ENCODE results near the gene BANP. TPM values are rescaled to one million over a fixed set of nuclear protein-coding genes. Genes with fewer than 3 reads are reported as not detected.

Gene BANP
- total and polyA plus RNA-seq, 2 experiments from 2014 or later: 22.8 to 23.8 TPM

DNA sequence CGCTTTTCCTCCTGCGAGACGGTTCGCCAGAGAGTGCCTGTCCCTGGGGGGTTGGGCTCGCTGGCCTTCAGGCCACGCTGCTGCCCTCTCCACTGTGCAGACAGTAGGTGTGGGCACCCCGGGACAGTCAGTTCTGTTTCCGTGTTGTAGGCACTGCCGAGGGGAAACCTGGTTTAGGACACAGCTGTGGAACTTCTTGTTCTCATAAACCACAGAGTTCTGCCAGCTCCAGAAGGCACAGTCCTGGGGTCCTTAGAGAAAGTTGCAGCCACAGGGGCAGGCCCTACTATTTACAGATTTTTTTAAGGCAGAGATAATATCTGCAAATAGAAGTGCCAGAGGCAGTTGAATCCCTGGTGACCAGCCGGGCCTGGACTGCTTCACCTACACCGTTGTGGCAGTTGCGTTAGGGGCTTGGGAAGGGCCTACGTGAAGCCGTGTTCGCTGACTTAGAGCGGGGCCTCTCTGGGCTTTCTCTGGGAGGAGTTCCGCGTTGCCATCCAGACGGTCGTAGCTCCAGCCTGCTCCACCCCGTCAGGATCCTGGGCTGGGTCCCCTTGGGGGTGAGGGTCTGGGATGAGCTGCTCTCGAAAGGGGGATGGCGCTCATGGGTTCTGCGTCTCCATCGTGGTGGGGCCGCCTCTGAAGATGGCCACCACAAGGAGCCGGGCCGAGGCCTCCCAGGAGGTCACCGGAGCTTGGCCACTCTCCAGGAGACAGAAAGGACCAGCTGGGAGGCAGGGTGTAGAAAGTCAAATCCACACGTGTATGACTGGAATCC, 126.3 kb downstream of the BANP start:
- TF ChIP-seq, protein P1, sequence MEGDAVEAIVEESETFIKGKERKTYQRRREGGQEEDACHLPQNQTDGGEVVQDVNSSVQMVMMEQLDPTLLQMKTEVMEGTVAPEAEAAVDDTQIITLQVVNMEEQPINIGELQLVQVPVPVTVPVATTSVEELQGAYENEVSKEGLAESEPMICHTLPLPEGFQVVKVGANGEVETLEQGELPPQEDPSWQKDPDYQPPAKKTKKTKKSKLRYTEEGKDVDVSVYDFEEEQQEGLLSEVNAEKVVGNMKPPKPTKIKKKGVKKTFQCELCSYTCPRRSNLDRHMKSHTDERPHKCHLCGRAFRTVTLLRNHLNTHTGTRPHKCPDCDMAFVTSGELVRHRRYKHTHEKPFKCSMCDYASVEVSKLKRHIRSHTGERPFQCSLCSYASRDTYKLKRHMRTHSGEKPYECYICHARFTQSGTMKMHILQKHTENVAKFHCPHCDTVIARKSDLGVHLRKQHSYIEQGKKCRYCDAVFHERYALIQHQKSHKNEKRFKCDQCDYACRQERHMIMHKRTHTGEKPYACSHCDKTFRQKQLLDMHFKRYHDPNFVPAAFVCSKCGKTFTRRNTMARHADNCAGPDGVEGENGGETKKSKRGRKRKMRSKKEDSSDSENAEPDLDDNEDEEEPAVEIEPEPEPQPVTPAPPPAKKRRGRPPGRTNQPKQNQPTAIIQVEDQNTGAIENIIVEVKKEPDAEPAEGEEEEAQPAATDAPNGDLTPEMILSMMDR (IDR thresholded peaks at IDR 0.05; ENCODE audit: poor library complexity): no peak
- no peak for TF ChIP-seq EZH2 (IDR thresholded peaks at IDR 0.05; ENCODE audit: borderline replicate concordance)
- TF ChIP-seq EZH2phosphoT487 (IDR thresholded peaks at IDR 0.05; ENCODE audit: low read depth, severe bottlenecking, unreplicated experiment): no peak
- no peaks in the 10 kb centered on the region for H3K79me2 ChIP-seq
- no peak overlapping the region for H3K27ac ChIP-seq
- H2AFZ ChIP-seq: no peak overlapping the region
- no peaks in the 10 kb centered on the region for H3K36me3 ChIP-seq (replicated peaks; ENCODE audit: insufficient read depth, low read depth)
- no peaks in the 10 kb centered on the region for H3K9me2 ChIP-seq (replicated peaks; ENCODE audit: insufficient read depth)
- WGBS (ENCODE audit: low lambda C conversion rate, missing lambda C conversion rate): 83% methylated on average over 29 of the region's 30 CpGs
- H3K27me3 ChIP-seq: no peaks in the 10 kb centered on the region
- DNase-seq (ENCODE audit: low spot score): no peak
- H3K4me1 ChIP-seq (ENCODE audit: insufficient read depth): no peaks in the 10 kb centered on the region
- H3K9me3 ChIP-seq (ENCODE audit: low read depth): no peaks in the 10 kb centered on the region
- H3K4me2 ChIP-seq: no peak overlapping the region
- H4K20me1 ChIP-seq (ENCODE audit: insufficient read depth, poor library complexity, severe bottlenecking): no peaks in the 10 kb centered on the region
- no peak overlapping the region for H3K4me3 ChIP-seq

DNA sequence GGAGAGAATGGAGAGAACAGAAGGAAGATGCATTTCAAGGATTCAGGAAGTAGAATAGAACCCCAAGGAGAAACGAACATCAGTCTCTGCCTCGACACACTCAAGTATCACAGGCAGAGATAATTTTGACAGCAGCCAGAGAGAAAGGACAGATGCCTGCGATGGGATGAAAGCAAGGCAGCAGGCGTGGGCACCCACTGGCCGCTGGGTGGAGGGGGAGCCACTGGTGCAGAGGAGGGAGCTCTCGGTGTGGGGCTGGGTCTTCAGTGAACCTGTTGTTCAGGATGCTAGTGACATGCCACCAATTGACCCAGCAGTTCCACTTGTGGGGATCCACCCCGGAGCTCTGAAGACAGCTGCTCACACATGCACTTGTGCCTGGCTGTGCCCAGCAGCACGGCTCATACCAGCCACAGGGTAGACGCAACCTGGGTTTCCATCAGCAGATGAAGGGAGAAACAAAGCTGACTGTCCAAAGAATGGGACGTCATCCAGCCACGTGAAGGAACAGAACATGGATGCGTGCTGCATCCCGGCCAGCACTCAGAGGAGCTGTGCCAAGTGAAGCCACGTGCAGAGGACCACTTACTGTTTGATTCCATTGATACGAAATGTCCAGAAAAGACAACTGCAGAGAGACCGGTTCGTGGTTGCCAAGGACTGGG, 127.0 kb downstream of the BANP start:
- TF ChIP-seq, protein P1 (IDR thresholded peaks at IDR 0.05; ENCODE audit: poor library complexity): no peak
- TF ChIP-seq EZH2 (IDR thresholded peaks at IDR 0.05; ENCODE audit: borderline replicate concordance): no peak
- no peak for TF ChIP-seq EZH2phosphoT487 (IDR thresholded peaks at IDR 0.05; ENCODE audit: low read depth, severe bottlenecking, unreplicated experiment)
- no peaks in the 10 kb centered on the region for H3K36me3 ChIP-seq (replicated peaks; ENCODE audit: insufficient read depth, low read depth)
- no peak overlapping the region for H2AFZ ChIP-seq
- no peaks in the 10 kb centered on the region for H3K9me3 ChIP-seq (ENCODE audit: low read depth)
- no peaks in the 10 kb centered on the region for H4K20me1 ChIP-seq (ENCODE audit: insufficient read depth, poor library complexity, severe bottlenecking)
- H3K4me3 ChIP-seq: no peak overlapping the region
- H3K27me3 ChIP-seq: no peaks in the 10 kb centered on the region
- WGBS (ENCODE audit: low lambda C conversion rate, missing lambda C conversion rate): 93% methylated on average over 17 of the region's 17 CpGs
- H3K79me2 ChIP-seq: no peaks in the 10 kb centered on the region
- no peak for DNase-seq (ENCODE audit: low spot score)
- no peaks in the 10 kb centered on the region for H3K9me2 ChIP-seq (replicated peaks; ENCODE audit: insufficient read depth)
- H3K4me1 ChIP-seq (ENCODE audit: insufficient read depth): no peaks in the 10 kb centered on the region
- no peak overlapping the region for H3K4me2 ChIP-seq
- no peak overlapping the region for H3K27ac ChIP-seq

DNA sequence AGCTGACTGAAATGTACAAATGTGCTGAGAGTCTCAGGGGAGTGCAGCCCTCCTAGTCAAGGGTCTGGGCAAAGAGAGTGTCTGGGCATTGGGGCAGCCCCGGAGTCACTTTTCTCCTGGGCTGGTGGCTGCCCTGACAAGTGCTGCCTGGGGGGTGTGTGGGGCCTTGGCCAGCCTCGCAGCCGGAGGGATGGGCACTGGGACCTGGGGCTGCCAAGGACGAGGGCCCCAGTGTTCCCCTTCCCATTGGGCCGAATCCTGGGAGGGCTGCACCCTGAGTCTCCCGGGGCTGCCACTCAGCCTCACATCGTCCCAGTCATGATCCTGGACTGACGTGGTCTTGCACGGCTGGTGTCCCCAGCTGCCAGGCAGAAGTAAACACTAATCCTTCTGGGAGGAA, 132.3 kb downstream of the BANP start:
- 93% methylated on average over 9 of the region's 9 CpGs for WGBS (ENCODE audit: low lambda C conversion rate, missing lambda C conversion rate)
- TF ChIP-seq, protein P1 (IDR thresholded peaks at IDR 0.05; ENCODE audit: poor library complexity): no peak
- no peak for TF ChIP-seq EZH2phosphoT487 (IDR thresholded peaks at IDR 0.05; ENCODE audit: low read depth, severe bottlenecking, unreplicated experiment)
- TF ChIP-seq EZH2 (IDR thresholded peaks at IDR 0.05; ENCODE audit: borderline replicate concordance): no peak
- H3K4me3 ChIP-seq: no peak overlapping the region
- H3K27ac ChIP-seq: no peak overlapping the region
- no peak overlapping the region for H2AFZ ChIP-seq
- H3K9me3 ChIP-seq (ENCODE audit: low read depth): no peaks in the 10 kb centered on the region
- no peaks in the 10 kb centered on the region for H3K4me1 ChIP-seq (ENCODE audit: insufficient read depth)
- no peak for DNase-seq (ENCODE audit: low spot score)
- H3K27me3 ChIP-seq: no peaks in the 10 kb centered on the region
- H3K36me3 ChIP-seq (replicated peaks; ENCODE audit: insufficient read depth, low read depth): no peaks in the 10 kb centered on the region
- no peaks in the 10 kb centered on the region for H4K20me1 ChIP-seq (ENCODE audit: insufficient read depth, poor library complexity, severe bottlenecking)
- H3K79me2 ChIP-seq: no peaks in the 10 kb centered on the region
- H3K9me2 ChIP-seq (replicated peaks; ENCODE audit: insufficient read depth): no peaks in the 10 kb centered on the region
- H3K4me2 ChIP-seq: no peak overlapping the region
